Measurements from ENCODE around the gene NKX6-1.

NKX6-1 gene

DNA sequence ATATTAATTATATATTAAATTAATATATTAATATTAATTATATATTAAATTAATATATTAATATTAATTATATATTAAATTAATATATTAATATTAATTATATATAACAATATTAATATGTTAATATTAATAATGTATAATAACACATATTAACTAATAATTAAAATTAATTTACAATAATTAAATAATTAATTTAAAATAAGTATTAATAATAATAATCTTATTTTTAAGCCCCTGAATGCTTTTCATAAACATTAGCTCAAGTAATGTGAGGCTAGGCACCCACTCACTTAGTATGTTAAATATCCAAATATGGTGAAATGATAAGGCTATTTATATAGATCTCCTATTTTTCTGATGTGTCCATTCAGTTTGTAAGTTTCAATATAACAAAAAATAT is 26.9 kb downstream of the NKX6-1 start:
- FAIRE-seq: peak; percentile 99

DNA sequence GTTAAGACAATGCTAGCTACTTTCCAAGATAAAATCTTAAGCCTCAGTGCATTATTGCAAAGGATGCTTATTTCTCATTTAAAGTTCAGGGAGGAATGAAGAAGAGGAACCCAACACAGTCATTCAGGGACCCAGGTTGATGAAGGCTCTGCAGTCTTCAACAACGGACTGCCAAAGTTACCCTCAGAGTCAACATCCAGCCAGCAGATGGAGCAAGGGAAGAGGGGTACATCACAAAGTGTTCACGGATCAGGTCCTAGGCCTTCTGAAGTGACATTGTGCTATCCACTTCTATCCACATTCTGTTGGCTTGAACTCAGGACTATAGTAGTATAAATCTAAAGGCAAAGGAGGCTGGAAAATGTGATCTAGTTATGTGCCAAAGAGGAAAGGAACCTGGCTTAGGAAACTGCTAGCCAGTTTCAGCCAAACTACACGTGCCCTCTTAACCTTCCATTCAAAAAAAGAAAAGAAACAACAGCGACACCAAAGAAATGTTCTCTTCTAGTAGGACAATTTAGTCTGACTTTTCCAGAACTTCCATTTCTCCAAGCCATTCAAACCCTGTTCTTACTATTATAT is 28.8 kb downstream of the NKX6-1 start:
- FAIRE-seq: no peak

DNA sequence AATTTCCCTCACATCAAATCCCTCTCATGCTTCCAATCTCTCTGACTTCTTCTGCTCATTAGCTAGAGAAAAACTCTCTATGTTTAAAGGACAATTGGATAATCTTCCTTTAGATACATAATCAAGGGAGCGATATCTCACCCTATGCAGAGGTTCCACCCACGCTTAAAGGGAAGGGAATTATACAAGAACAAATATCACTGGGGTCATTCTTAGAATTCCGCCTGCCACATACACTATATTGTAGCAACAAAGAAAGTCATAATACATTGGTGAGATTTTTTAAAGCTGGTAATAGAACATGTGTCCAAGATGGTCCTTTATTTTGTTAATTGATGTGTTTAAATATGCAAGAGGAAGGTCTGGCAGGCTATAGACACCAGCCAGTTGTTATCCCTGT is 31.5 kb downstream of the NKX6-1 start:
- FAIRE-seq: no peak

DNA sequence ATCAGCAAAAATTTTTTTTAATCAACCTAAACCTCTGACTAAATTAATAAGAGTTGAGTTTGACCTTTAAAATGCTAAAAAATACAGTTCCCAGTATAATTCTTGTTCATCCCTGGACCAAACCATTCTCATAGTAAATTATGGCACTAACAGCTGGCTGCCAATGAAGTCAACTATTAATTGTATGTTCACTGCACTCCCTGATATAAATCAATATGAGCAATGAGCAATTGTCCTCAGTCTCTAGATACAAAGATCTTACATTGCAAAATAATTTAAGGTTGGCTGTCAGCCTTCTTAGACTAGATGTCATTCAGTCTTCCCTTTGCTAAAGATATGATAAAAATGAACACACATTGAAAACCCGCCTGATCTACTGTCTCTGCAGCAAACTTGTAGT is 39.3 kb downstream of the NKX6-1 start:
- no peak for FAIRE-seq

DNA sequence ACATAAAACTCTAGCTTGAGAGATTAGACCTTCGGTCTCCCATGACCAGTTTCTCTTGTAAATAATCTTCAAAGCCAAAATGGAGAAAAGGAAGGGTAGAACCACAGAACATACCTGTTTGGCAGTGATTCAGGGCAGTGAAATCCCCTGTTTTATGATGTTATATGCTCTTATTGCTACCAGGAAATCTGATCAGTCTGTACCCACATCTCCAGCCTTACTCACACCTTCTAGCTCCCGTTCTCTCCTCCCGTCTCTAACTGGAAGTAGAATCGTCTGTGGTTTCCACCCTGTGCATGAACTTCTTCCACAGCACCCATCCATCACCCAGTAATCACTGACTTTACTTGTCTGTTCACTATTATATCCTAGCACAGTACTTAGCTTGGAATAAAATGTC is 42.9 kb downstream of the NKX6-1 start:
- FAIRE-seq: no peak

DNA sequence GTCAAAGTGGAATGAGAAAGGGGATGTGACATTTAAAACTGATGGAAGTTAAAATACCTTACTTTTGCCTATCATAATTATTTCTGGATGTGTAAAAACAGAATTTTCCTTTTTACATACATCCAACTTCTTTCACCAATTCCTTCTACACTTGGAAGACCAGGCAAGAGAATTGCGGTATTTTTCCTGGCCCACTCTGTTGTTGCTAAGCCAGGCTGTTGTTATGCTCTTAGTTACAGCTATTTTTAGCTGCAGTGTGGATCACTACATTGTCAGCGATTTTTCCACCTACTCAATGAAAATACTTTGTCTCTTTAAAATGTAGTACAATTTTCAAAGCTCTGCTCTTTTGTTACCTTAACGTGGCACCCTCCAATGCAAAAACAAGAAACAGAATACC is 43.4 kb downstream of the NKX6-1 start:
- FAIRE-seq: no peak

DNA sequence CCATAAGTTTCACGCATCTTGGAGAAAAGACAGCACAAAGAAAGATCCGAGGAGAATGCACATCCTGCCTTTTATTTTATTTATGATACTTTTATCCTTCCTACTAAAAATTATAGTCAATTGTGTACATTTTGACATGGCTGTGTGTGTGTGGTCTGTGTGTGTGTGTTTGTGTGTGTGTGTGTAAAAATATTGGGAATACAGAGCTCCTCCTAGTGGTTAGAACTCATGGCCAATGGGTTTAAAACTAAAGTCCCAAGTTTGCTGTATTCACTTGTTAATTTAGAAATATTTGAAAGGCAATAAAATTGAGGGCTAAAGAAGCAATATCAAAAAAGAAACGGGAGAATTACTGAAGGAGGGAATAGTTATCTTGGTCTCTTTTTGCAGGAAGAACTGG is 47.5 kb downstream of the NKX6-1 start:
- no peak for FAIRE-seq

DNA sequence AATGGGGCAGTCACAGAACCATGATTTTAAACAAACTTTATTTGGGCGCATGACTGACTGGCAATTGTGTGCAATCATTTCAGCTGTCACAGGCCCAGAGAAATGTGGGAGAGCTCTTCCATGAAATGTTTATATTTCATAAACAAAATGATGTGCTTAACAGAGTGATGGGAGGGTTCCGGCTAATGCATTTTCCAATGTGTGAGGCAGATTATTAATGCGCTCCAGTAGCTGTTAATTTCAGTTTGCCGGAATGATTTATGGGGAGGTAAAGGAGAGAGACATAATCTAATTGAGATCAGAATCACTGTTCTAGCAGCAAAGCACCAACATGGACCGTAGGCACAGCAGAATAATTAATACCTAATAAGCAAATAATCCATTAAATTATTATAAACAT is 55.6 kb downstream of the NKX6-1 start:
- FAIRE-seq: no peak

DNA sequence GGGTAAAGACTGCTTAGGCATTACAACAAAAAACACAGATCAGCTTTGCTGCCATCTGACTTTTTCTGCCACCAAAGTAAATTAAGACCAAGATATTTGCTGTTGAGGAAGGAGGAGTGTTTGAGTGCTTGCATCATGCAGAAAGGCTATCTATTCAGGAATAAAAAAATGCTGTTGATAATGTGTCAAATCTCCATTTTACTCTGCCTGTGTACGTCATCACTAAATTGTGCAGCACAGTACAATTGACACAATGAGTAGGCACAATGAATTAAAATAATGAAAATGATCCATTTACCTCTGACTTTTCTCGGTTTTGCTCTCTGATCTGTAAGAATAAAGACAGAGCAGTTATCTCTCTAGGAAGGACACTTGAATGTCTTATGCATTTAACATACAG is 56.3 kb downstream of the NKX6-1 start:
- no peak for FAIRE-seq
